OCI-LY7 (cell line): Measurements from ENCODE around the gene HIVEP3. TPM values are rescaled to one million over a fixed set of nuclear protein-coding genes. Genes with fewer than 3 reads are reported as not detected.

Experiments
- BruUV-seq: library from RNA; stranded (reverse); fragments of 400-500 nt; replicated peaks from 2 replicates; lab custom pipeline; 2021; lab: Mats Ljungman, UMichigan
- CTCF ChIA-PET: fragments of 300-600 bp; sonication (Branson Sonifier 250); formaldehyde crosslinking; loops from one replicate; lab custom pipeline; 2022; ENCODE audit warnings: antibody characterized with exemption; ENCODE audit not compliant: unreplicated experiment; lab: Charles Lee
- POLR2A ChIA-PET: fragments of 300-600 bp; sonication (Branson Sonifier 250); formaldehyde crosslinking; loops from one replicate; lab custom pipeline; 2022; ENCODE audit warnings: antibody characterized with exemption; lab: Charles Lee
- DNase-seq: peaks from one replicate; pipeline ENCODE4 v3.0.0-alpha.2; 2015; ENCODE audit warnings: low spot score
- H2AFZ ChIP-seq: fragments of 200-600 bp; sonication (generic), shearing (Covaris generic); 2 replicates; pipeline ENCODE4 v1.6.1; 2014; ENCODE audit warnings: mild to moderate bottlenecking, antibody characterized with exemption, low read length, moderate library complexity
- H3K27ac ChIP-seq: fragments of 200-600 bp; sonication (generic); 2 replicates; pipeline ENCODE4 v1.5.1; 2014; ENCODE audit warnings: mixed run types, low read depth, mild to moderate bottlenecking, moderate library complexity, low read length, inconsistent platforms; ENCODE audit not compliant: poor library complexity, severe bottlenecking
- H3K36me3 ChIP-seq: fragments of 200-600 bp; sonication (generic); 2 replicates; pipeline ENCODE4 v1.6.1; 2014; ENCODE audit warnings: mild to moderate bottlenecking, antibody characterized with exemption, low read length, moderate library complexity, mixed read lengths; ENCODE audit not compliant: insufficient read depth
- H3K4me1 ChIP-seq: fragments of 200-600 bp; sonication (generic); 2 replicates; pipeline ENCODE4 v1.5.1; 2014; ENCODE audit warnings: mild to moderate bottlenecking, low read length; ENCODE audit not compliant: insufficient read depth, poor library complexity, severe bottlenecking
- H3K4me2 ChIP-seq: fragments of 200-600 bp; sonication (generic); 2 replicates; pipeline ENCODE4 v1.6.1; 2014; ENCODE audit warnings: mild to moderate bottlenecking, low read length
- H3K4me3 ChIP-seq: fragments of 200-600 bp; sonication (generic); 2 replicates; pipeline ENCODE4 v1.5.1; 2014; ENCODE audit warnings: mild to moderate bottlenecking, low read depth, low read length; ENCODE audit not compliant: poor library complexity, severe bottlenecking
- H3K79me2 ChIP-seq: fragments of 200-600 bp; sonication (generic); 2 replicates; pipeline ENCODE4 v1.6.1; 2016; ENCODE audit warnings: low read depth, mild to moderate bottlenecking, low read length, moderate library complexity, mixed read lengths; ENCODE audit not compliant: insufficient read depth
- H3K9me2 ChIP-seq: fragments of 200-600 bp; sonication (generic); 2 replicates; pipeline ENCODE4 v1.6.1; 2016; ENCODE audit warnings: mild to moderate bottlenecking, low read length, mixed read lengths; ENCODE audit not compliant: insufficient read depth
- H3K9me3 ChIP-seq: fragments of 200-600 bp; sonication (generic); 2 replicates; pipeline ENCODE4 v1.6.1; 2014; ENCODE audit warnings: mild to moderate bottlenecking, mixed run types, low read length, mixed read lengths
- H4K20me1 ChIP-seq: fragments of 200-600 bp; sonication (generic); 2 replicates; pipeline ENCODE4 v1.6.1; 2014; ENCODE audit warnings: mild to moderate bottlenecking, antibody characterized with exemption, low read length, moderate library complexity, mixed read lengths; ENCODE audit not compliant: insufficient read depth
- CTCF ChIP-seq: fragments of 200-600 bp; sonication (generic); conservative IDR thresholded peaks from 2 replicates; pipeline ENCODE4 v1.5.1; 2014; ENCODE audit warnings: mild to moderate bottlenecking, antibody characterized with exemption, low read length, moderate library complexity, mixed read lengths
- EZH2phosphoT487 ChIP-seq: fragments of 200-600 bp; sonication (generic); IDR thresholded peaks from 2 replicates; pipeline ENCODE4 v1.6.1; 2018; ENCODE audit warnings: low read depth, borderline replicate concordance, mild to moderate bottlenecking, mixed run types, antibody characterized with exemption, low read length, moderate library complexity, mixed read lengths
- intact Hi-C: fragments of 100-400 bp; cut with micrococcal nuclease; formaldehyde crosslinking; loops from one replicate; pipeline ENCODE4 v1.10.0; 2022; ENCODE audit not compliant: unreplicated experiment
- total RNA-seq, 2 experiments: library from RNA; depleted of rRNA in 1 of 2; stranded (reverse); fragments of >200 nt in 1 of 2; shearing (Covaris generic) in 1 of 2; gene quantifications; 2 replicates each; pipeline ENCODE4 v1.2.3, GENCODE V29; 2014 to 2022

Gene HIVEP3
- total RNA-seq, 2 experiments from 2014 or later = 0.53 to 0.60 TPM

GRCh38 chr1:41850029-41850428 is 68.7 kb downstream of the HIVEP3 start:
- TF ChIP-seq CTCF (no peak), EZH2phosphoT487 (no peak)
- Histone ChIP-seq H3K79me2 (no peaks in the 10 kb centered on the region), H3K4me3 (no peak overlapping the region), H2AFZ (no peak overlapping the region), H3K27ac (no peak overlapping the region), H3K36me3 (no peaks in the 10 kb centered on the region), H3K9me2 (no peaks in the 10 kb centered on the region), H3K4me1 (no peaks in the 10 kb centered on the region), H3K9me3 (no peaks in the 10 kb centered on the region), H4K20me1 (no peaks in the 10 kb centered on the region), H3K4me2 (no peak overlapping the region)
- no peak for DNase-seq
- CTCF ChIA-PET = no interaction called here
- no TSS peak for BruUV-seq
- POLR2A ChIA-PET = no interaction called here
- intact Hi-C loops = no loop called here

DNA sequence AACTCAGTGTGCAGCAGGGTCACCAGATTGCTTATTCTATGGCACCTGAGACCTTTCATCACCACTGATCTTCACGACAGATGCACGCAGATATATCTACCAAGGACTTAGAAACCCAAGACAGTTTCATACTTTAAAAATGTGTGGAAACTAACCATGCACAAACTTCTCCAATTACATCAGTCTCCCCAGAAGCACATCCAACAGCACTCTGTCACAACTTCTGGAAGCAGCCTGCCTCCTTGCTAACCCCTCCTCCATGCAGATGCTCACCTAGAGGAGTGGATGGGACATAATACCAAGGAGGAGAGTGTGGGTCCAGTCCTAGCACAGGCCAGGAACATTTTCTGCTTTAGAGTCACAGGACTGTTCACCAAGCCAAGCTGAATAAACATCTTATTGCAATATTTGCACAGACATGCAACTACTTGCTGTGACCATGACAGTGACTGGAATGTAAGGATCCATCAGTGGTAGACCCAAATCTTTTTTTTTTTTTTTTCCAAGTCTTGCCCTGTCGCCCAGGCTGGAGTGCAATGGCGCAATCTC is 69.4 kb downstream of the HIVEP3 start:
- Histone ChIP-seq H4K20me1 (no peaks in the 10 kb centered on the region), H3K36me3 (no peaks in the 10 kb centered on the region), H2AFZ (no peak overlapping the region), H3K9me3 (no peaks in the 10 kb centered on the region), H3K79me2 (no peaks in the 10 kb centered on the region), H3K4me1 (no peaks in the 10 kb centered on the region), H3K4me3 (no peak overlapping the region), H3K4me2 (no peak overlapping the region), H3K9me2 (no peaks in the 10 kb centered on the region), H3K27ac (no peak overlapping the region)
- DNase-seq = no peak
- TF ChIP-seq CTCF (no peak), EZH2phosphoT487 (no peak)
- no TSS peak for BruUV-seq
- ChIA-PET POLR2A (no interaction called here), CTCF (no interaction called here)
- intact Hi-C loops = no loop called here

DNA sequence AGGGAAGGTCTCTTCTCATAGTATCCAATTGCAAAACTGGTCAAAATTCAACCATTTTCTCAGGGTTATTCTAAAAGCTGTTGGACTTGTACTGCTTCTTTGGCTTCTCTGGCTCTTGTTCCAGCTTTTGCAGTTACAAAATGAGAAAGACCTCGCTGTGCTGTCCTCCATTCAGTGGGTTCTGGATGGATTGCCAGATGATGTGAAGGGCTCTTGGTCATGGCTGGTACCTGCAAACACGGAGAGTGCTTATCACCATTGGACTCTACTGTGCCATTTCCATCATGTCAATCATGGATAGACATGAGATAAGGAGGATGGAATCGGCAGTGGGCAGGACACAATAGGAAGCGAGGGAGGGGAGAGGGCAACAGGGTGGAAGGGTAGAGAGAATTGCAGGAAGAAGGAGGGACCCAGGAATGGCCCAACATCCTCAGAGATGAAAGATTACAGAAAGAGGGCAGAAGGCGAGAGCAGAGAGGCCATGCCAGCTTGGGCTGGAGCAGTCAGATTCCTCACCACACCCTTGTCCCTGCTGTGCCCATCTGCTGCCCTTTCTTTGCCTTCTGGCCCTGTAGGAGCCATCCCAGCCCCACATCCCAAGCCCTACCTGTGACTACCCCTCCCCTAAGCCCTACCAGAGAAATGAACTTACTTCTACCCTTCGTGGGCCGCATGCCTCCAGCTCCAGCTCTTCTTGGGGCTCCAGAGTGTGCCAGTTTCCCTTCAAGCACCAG is 70.3 kb downstream of the HIVEP3 start:
- ChIA-PET CTCF (no interaction called here), POLR2A (no interaction called here)
- DNase-seq = no peak
- no peaks in the 10 kb centered on the region for H3K4me1 ChIP-seq
- H3K4me3 ChIP-seq = no peak overlapping the region
- no TSS peak for BruUV-seq
- H3K27ac ChIP-seq = no peak overlapping the region
- no peaks in the 10 kb centered on the region for H3K9me3 ChIP-seq
- H3K79me2 ChIP-seq = no peaks in the 10 kb centered on the region
- TF ChIP-seq EZH2phosphoT487 = no peak
- TF ChIP-seq CTCF = no peak
- no peaks in the 10 kb centered on the region for H3K9me2 ChIP-seq
- no peaks in the 10 kb centered on the region for H4K20me1 ChIP-seq
- H3K4me2 ChIP-seq = no peak overlapping the region
- intact Hi-C loops = no loop called here
- no peak overlapping the region for H2AFZ ChIP-seq
- no peaks in the 10 kb centered on the region for H3K36me3 ChIP-seq
